HCT116 (cell line): ENCODE results near the gene SMCO1. TPM values are rescaled to one million over a fixed set of nuclear protein-coding genes. Genes with fewer than 3 reads are reported as not detected.
A peak's percentile ranks its signal among the peaks of the same experiment; 100 is the strongest.

Source experiments
- ATAC-seq: fragments of 200-7000 bp; cut with Tn5 transposase; 2 replicates; pipeline ENCODE4 v1.9.1; 2020; ENCODE audit warnings: mild to moderate bottlenecking, moderate library complexity
- BruUV-seq: library from RNA; stranded (reverse); fragments of 400-500 nt; replicated peaks from 2 replicates; lab custom pipeline; 2021; lab: Mats Ljungman, UMichigan
- CTCF ChIA-PET: fragments of 300-600 bp; sonication (Branson Sonifier 250); formaldehyde crosslinking; loops from one replicate; lab custom pipeline; 2021; ENCODE audit warnings: antibody characterized with exemption; lab: Charles Lee
- POLR2A ChIA-PET: fragments of 300-600, 350-600 bp; sonication (Branson Sonifier 250); formaldehyde crosslinking; loops from one replicate; lab custom pipeline; 2021; ENCODE audit warnings: antibody characterized with exemption; lab: Charles Lee
- RAD21 ChIA-PET, 2 experiments: fragments of 300-600 bp; sonication (Branson Sonifier 250); formaldehyde crosslinking; loops; one replicate each; lab custom pipeline; 2023; ENCODE audit warnings: low total read pairs in 2 of 2; ENCODE audit not compliant: uncharacterized antibody in 2 of 2, unreplicated experiment in 2 of 2, low non-redundant PET in 1 of 2; lab: Charles Lee
- DNase-seq: peaks from one replicate; pipeline ENCODE4 v3.0.0-alpha.2; 2010; ENCODE audit warnings: low read depth, low spot score
- H2AFZ ChIP-seq: fragments of 200-600 bp; shearing (Covaris generic), sonication (generic); 2 replicates; pipeline ENCODE4 v1.6.1; 2017; ENCODE audit warnings: low read depth, mixed run types, mixed read lengths, antibody characterized with exemption, low read length; ENCODE audit not compliant: poor library complexity, severe bottlenecking
- H3K27ac ChIP-seq: 2 replicates; pipeline ENCODE4 v1.5.1; 2012; ENCODE audit warnings: low read depth, low read length
- H3K27me3 ChIP-seq: fragments of 200-600 bp; sonication (generic); 2 replicates; pipeline ENCODE4 v1.6.1; 2016; ENCODE audit warnings: mixed run types, low read length, mixed read lengths; ENCODE audit not compliant: insufficient read depth
- H3K36me3 ChIP-seq, 2 experiments: fragments of 200-500 bp in 1 of 2; fragments of 200-600 bp in 1 of 2; sonication (Bioruptor generic) in 1 of 2; sonication (generic) in 1 of 2; 2 replicates each; pipeline versions ENCODE4 v1.5.1 to v1.6.1; 2014 to 2016; ENCODE audit warnings: low read length in 2 of 2, inconsistent platforms in 1 of 2, mixed read lengths in 1 of 2, mixed run types in 1 of 2; ENCODE audit not compliant: insufficient read depth in 2 of 2, control insufficient read depth in 1 of 2
- H3K4me1 ChIP-seq, 2 experiments: fragments of 200-600 bp in 1 of 2; sonication (generic) in 1 of 2; 2 replicates each; pipeline versions ENCODE4 v1.5.1 to v1.6.1; 2012 to 2017; ENCODE audit warnings: low read length in 2 of 2, inconsistent platforms in 1 of 2, mild to moderate bottlenecking in 1 of 2, mixed read lengths in 1 of 2, mixed run types in 1 of 2, moderate library complexity in 1 of 2; ENCODE audit not compliant: insufficient read depth in 2 of 2, control insufficient read depth in 1 of 2
- H3K4me2 ChIP-seq: fragments of 200-600 bp; sonication (generic); 2 replicates; pipeline ENCODE4 v1.6.1; 2017; ENCODE audit warnings: mixed run types, low read length, mixed read lengths
- H3K4me3 ChIP-seq, 2 experiments: fragments of 200-600 bp in 1 of 2; sonication (generic) in 1 of 2; replicated peaks in 1 of 2; 2 replicates each; pipeline ENCODE4 v1.5.1; 2011 to 2016; ENCODE audit warnings: low read length in 2 of 2, control low read depth in 1 of 2, low read depth in 1 of 2, mild to moderate bottlenecking in 1 of 2, mixed read lengths in 1 of 2, mixed run types in 1 of 2
- H3K79me2 ChIP-seq: fragments of 200-600 bp; sonication (generic); 2 replicates; pipeline ENCODE4 v1.6.1; 2017; ENCODE audit warnings: mild to moderate bottlenecking, mixed run types, low read length, moderate library complexity, mixed read lengths; ENCODE audit not compliant: insufficient read depth
- H3K9ac ChIP-seq: fragments of 200-600 bp; sonication (generic); 2 replicates; pipeline ENCODE4 v1.6.1; 2016; ENCODE audit warnings: low read length, mixed read lengths
- H3K9me2 ChIP-seq: fragments of 200-600 bp; sonication (generic), shearing (Covaris generic); 2 replicates; pipeline ENCODE4 v1.6.1; 2017; ENCODE audit warnings: mixed run types, mild to moderate bottlenecking, moderate library complexity; ENCODE audit not compliant: insufficient read depth
- H3K9me3 ChIP-seq, 2 experiments: fragments of 200-500 bp in 1 of 2; fragments of 200-600 bp in 1 of 2; sonication (Bioruptor generic) in 1 of 2; sonication (generic) in 1 of 2; 2 replicates each; pipeline ENCODE4 v1.6.1; 2014 to 2017; ENCODE audit warnings: low read length in 2 of 2, mixed read lengths in 2 of 2, inconsistent platforms in 1 of 2, low read depth in 1 of 2, mild to moderate bottlenecking in 1 of 2, mixed run types in 1 of 2, moderate library complexity in 1 of 2; ENCODE audit not compliant: control insufficient read depth in 1 of 2, insufficient read depth in 1 of 2
- H4K20me1 ChIP-seq: fragments of 200-600 bp; sonication (generic), shearing (Covaris generic); 2 replicates; pipeline ENCODE4 v1.6.1; 2017; ENCODE audit warnings: mixed run types, mild to moderate bottlenecking, moderate library complexity; ENCODE audit not compliant: insufficient read depth
- ATF3 ChIP-seq: IDR thresholded peaks from 2 replicates; pipeline ENCODE4 v1.6.1; 2012
- CEBPB ChIP-seq: IDR thresholded peaks from 2 replicates; pipeline ENCODE4 v1.6.1; 2012; ENCODE audit warnings: low read depth
- CTCF ChIP-seq, 3 experiments: fragments of 200-600 bp in 1 of 3; sonication (generic) in 1 of 3; IDR thresholded peaks in 2 of 3; conservative IDR thresholded peaks in 1 of 3; 2 replicates each; pipeline ENCODE4 v1.5.1; 2012 to 2017; ENCODE audit warnings: low read depth in 2 of 3, low read length in 2 of 3, antibody characterized with exemption in 1 of 3, borderline replicate concordance in 1 of 3, control low read depth in 1 of 3, mild to moderate bottlenecking in 1 of 3, mixed read lengths in 1 of 3, mixed run types in 1 of 3, moderate library complexity in 1 of 3; ENCODE audit not compliant: insufficient read depth in 1 of 3
- EGR1 ChIP-seq: IDR thresholded peaks from 2 replicates; pipeline ENCODE4 v1.6.1; 2012; ENCODE audit warnings: low read depth
- ELF1 ChIP-seq: IDR thresholded peaks from 2 replicates; pipeline ENCODE4 v1.6.1; 2012; ENCODE audit warnings: low read depth, borderline replicate concordance
- EZH2 ChIP-seq: fragments of 200-600 bp; sonication (generic); IDR thresholded peaks from 2 replicates; pipeline ENCODE4 v1.6.1; 2017; ENCODE audit warnings: antibody characterized with exemption, mixed run types
- EZH2phosphoT487 ChIP-seq: fragments of 200-600 bp; IDR thresholded peaks from 2 replicates; pipeline ENCODE4 v1.6.1; 2018; ENCODE audit warnings: antibody characterized with exemption, borderline replicate concordance
- POLR2AphosphoS5 ChIP-seq: IDR thresholded peaks from 2 replicates; pipeline ENCODE4 v1.6.1; 2011; ENCODE audit warnings: mild to moderate bottlenecking, low read depth, low read length, moderate library complexity
- RAD21 ChIP-seq: IDR thresholded peaks from 2 replicates; pipeline ENCODE4 v1.6.1; 2012; ENCODE audit warnings: low read depth, mild to moderate bottlenecking
- REST ChIP-seq: IDR thresholded peaks from 2 replicates; pipeline ENCODE4 v1.6.1; 2012; ENCODE audit warnings: low read depth
- SP1 ChIP-seq: IDR thresholded peaks from 2 replicates; pipeline ENCODE4 v1.6.1; 2012; ENCODE audit warnings: low read depth
- SRF ChIP-seq: IDR thresholded peaks from 2 replicates; pipeline ENCODE4 v1.6.1; 2012; ENCODE audit warnings: low read depth
- TCF7L2 ChIP-seq: IDR thresholded peaks from 2 replicates; pipeline ENCODE4 v1.7.0; 2011; ENCODE audit warnings: borderline replicate concordance, inconsistent platforms; ENCODE audit not compliant: insufficient read depth, insufficient read length; ENCODE audit errors: extremely low read depth
- YY1 ChIP-seq: IDR thresholded peaks from 2 replicates; pipeline ENCODE4 v1.6.1; 2011; ENCODE audit warnings: low read length, low read depth, moderate library complexity, mild to moderate bottlenecking; ENCODE audit not compliant: insufficient replicate concordance; ENCODE audit errors: extremely low read depth
- ZBTB33 ChIP-seq: IDR thresholded peaks from 2 replicates; pipeline ENCODE4 v1.6.1; 2011; ENCODE audit warnings: mild to moderate bottlenecking, low read length, moderate library complexity; ENCODE audit not compliant: insufficient replicate concordance; ENCODE audit errors: extremely low read depth
- ZFX ChIP-seq: fragments of 450-650 bp; IDR thresholded peaks from 2 replicates; pipeline ENCODE4 v1.6.1; 2017
- ZNF274 ChIP-seq: fragments of 200-500 bp; sonication (Bioruptor generic); IDR thresholded peaks from 2 replicates; pipeline ENCODE4 v1.6.1; 2014; ENCODE audit warnings: mild to moderate bottlenecking, low read depth, low read length, inconsistent platforms
- intact Hi-C: fragments of 100-400 bp; cut with micrococcal nuclease; formaldehyde crosslinking; loops from 2 replicates; pipeline ENCODE4 v1.10.0; 2022
- total RNA-seq: library from RNA; stranded (reverse); gene quantifications from one replicate; pipeline ENCODE4 v1.2.1, GENCODE V29; 2021; ENCODE audit not compliant: unreplicated experiment

Gene SMCO1
- total RNA-seq, 1 experiment from 2014 or later = not detected

GRCh38 chr3:196503196-196504076 is 11.7 kb downstream of the SMCO1 start, which contains the start of gene RNF168:
Gene RNF168, minus strand, starts transcription at chr3:196503768. Its CDS starts 595 bp downstream, at chr3:196503173.
- peaks cover 0 to 6% of the 10 kb centered on the region in 2 experiments; a peak in 1 of 4 replicates for H3K9me3 ChIP-seq
- H3K9ac ChIP-seq = peak within 1 kb of the TSS; percentile 99
- peaks cover 4 to 18% of the 10 kb centered on the region in 2 experiments; a peak in 3 of 4 replicates for H3K4me1 ChIP-seq
- ChIA-PET RAD21 (interaction anchor here in 1 of 2 experiments (0.6 kb wide), 1 partner anchor 21 kb away, joined by 5 read pairs; no protein-coding TSS in a partner anchor), POLR2A (no interaction called here), CTCF (no interaction called here)
- no peaks in the 10 kb centered on the region for H3K9me2 ChIP-seq
- H3K4me3 ChIP-seq = peak within 1 kb of the TSS; percentile 80 to 83
- peak within 1 kb of the TSS; percentile 91 for H3K27ac ChIP-seq
- H3K36me3 ChIP-seq = peaks cover 0 to 14% of the 10 kb centered on the region in 2 experiments; a peak in 1 of 4 replicates
- peaks cover 6% of the 10 kb centered on the region; the same call in 1 of the 2 replicates for H4K20me1 ChIP-seq
- no peak within 1 kb of the TSS for H2AFZ ChIP-seq
- H3K27me3 ChIP-seq = no peaks in the 10 kb centered on the region
- TSS peak; percentile 57 for BruUV-seq
- ATAC-seq (peak; percentile 94), DNase-seq (peak; percentile 90)
- intact Hi-C loops = loop anchor here (1.0 to 10.0 kb wide), 3 partner anchors 166 to 250 kb away; partner anchors contain the start of genes DYNLT2B and TM4SF19
- H3K4me2 ChIP-seq = peak within 1 kb of the TSS; percentile 82
- H3K79me2 ChIP-seq = peaks cover 51% of the 10 kb centered on the region
- TF ChIP-seq ZFX = no peak
- TF ChIP-seq EZH2 = no peak
- TF ChIP-seq POLR2AphosphoS5 = peak; percentile 95
- TF ChIP-seq CEBPB = no peak
- no peak for TF ChIP-seq RAD21
- no peak for TF ChIP-seq EZH2phosphoT487
- TF ChIP-seq ZNF274 = no peak
- no peak for TF ChIP-seq REST
- no peak for TF ChIP-seq TCF7L2
- TF ChIP-seq CTCF (IDR thresholded peaks at IDR 0.05 in 2 of 3, conservative IDR thresholded peaks at IDR 0.05 in 1 of 3; ENCODE audit: borderline replicate concordance in 1 of 3, insufficient read depth in 1 of 3, low read depth in 2 of 3, low read length in 2 of 3) = no peak
- peak; percentile 90 for TF ChIP-seq ELF1
- TF ChIP-seq EGR1 = peak; percentile 93
- no peak for TF ChIP-seq ATF3
- TF ChIP-seq SP1 = peak; percentile 78
- no peak for TF ChIP-seq ZBTB33
- peak; percentile 55; the same call in 1 of the 2 replicates for TF ChIP-seq SRF
- no peak for TF ChIP-seq YY1
